GM18519 (cell line): ENCODE data around the gene PLEKHG2.
A peak's percentile ranks its signal among the peaks of the same experiment; 100 is the strongest.

Experiments
- ATAC-seq: cut with Tn5 transposase; IDR thresholded peaks from one replicate; pipeline ENCODE4 v1.9.1; 2021; ENCODE audit warnings: mild to moderate bottlenecking, moderate library complexity; ENCODE audit not compliant: unreplicated experiment, low FRiP score

The PLEKHG2 gene

DNA sequence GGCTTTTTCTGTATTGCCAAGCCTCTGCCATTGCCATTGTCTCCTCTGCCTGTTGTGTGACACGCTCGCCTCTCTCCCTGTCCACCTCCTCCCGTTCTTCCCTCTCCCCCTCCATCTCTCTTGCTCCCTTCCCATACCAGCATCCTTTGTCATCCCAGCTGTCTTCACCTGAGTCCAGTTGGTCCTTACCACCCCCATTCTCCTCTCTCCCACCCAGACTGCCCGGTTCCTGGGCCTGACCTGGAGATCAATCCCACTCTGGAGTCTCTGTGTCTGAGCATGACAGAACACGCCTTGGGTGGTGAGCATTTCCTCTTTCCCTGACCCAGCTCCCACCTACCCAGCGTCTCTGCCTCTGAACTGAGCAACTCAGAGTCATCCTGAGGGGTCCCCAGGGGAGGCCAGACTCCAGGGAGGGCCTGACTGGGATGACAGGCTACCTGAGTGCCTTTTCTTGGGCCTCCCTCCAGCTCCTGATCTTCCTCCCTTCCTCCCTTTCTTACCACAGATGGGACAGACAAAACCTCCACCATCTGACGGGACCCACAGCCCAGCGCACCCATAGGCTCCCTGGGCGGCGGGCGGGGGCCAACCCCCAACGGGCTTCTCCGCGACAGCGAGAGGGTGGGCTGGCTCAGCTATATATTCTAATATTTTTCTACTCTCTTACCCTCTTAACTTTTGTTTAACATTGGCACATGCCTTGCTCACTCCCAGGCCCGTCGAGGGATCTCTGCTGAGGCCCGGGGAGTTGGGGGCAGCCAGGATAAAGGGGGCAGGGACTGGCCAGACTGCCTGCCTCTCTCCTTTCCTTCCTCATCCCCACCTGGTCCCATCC is 29.3 kb upstream of the PLEKHG2 start:
- ATAC-seq: no peak

DNA sequence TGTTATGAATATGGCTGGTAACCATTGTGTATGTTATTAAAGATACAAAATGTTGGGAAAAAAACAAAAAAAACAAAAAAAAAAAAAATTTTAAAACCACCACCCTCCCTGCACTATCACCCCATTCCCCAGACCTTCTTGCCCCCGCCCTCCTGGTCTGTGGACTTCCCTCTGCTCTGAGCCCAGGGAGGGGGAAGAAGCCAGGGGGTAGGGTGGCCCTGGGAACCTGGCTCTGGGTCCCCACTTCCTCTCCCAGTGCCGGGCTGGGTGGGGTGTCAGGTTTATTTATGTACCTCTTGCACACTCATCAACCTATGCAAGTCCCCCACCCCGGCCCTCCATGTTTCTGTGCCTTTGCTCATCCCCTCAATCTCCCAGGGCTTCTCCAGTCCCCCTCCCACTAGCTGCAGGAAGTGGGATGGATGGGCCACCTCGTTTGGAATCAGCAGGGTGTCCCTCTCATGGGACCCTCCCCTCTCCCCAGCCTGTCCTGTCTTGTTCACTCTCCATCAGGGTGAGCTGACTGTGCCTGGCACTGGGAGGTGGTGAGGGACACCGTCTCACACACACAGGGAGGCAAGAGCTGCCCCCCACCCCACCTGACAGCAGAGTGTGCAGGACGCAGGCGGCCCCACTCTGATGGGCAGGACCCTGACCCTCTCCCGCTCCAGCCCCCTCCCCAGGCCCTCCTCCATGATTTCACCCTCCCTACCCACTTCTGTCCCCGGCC is 27.5 kb upstream of the PLEKHG2 start:
- no peak for ATAC-seq

DNA sequence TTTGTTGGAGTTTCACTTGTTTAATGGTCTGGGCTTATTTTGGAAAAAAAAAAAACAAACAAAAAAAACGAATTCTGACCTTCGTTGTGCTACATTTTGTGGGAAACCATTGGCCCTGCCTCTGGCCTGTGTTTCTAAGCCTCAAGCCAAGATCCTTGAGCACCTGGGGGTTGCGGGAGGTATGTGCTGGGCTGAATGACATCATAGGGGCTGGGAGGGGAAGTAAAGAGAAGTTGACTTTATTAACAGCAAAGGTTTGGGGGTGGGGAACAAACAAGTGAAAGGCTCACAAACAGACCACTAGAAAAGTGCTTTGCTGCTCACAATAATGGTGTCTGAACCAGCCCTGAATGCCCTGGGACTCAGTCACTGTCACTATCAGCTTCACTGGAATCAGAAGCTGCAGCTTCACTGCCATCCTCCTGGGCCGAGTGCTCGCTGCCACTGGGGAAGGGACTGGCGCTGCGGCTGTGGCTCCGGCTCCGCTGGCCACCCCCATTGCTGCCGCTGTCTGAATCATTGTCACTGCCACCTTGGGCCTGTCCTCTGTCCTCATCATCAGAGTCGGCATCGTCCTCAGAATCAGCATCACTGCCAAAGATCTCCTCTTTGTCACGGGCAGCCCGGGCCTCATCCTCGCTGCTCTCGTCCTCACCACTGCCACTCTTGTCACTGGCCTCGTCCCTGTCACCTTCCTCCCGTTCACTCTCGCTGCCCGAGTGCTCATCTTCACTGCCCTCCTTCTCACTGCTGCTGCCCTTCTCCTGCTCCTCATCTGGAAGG is 26.6 kb upstream of the PLEKHG2 start:
- no peak for ATAC-seq

DNA sequence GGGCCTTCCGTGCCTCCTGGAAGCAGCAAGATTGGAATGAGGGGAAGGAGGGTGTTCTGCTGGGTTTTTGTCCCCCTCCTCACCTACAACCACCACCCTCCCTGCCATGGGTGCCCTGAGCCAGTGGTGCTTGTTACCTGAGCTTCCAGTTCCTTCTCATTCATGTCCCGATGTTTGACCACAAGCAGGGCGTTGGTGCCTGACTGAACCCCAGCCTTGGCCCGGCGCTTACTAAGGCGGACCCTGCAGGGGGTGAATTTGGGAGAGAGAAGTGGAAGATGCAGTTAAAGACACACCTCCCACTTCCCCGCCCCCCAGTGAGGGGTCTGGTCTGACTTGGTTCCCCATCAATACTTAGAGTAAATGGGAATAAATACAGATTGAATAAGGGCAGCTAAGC is 25.9 kb upstream of the PLEKHG2 start:
- no peak for ATAC-seq

DNA sequence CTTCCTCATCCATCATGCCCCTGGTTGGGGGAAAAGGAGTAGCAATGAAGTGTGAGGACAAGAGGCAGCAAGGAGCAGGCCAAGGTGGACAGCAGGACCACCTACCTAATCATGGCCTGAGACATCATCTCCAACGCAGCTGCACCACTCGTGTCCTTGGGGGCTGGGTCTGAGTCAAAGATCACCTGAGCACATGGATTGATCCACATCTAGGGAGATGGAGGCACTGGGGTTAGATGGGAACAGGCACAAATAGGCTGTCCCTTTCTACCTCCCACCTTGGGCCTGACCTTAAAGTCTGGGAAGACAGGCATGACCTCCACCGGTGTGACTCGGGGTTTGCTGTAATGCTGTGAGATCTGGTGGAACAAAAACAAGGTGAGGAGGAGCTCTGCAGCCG is 23.8 kb upstream of the PLEKHG2 start:
- ATAC-seq: no peak

DNA sequence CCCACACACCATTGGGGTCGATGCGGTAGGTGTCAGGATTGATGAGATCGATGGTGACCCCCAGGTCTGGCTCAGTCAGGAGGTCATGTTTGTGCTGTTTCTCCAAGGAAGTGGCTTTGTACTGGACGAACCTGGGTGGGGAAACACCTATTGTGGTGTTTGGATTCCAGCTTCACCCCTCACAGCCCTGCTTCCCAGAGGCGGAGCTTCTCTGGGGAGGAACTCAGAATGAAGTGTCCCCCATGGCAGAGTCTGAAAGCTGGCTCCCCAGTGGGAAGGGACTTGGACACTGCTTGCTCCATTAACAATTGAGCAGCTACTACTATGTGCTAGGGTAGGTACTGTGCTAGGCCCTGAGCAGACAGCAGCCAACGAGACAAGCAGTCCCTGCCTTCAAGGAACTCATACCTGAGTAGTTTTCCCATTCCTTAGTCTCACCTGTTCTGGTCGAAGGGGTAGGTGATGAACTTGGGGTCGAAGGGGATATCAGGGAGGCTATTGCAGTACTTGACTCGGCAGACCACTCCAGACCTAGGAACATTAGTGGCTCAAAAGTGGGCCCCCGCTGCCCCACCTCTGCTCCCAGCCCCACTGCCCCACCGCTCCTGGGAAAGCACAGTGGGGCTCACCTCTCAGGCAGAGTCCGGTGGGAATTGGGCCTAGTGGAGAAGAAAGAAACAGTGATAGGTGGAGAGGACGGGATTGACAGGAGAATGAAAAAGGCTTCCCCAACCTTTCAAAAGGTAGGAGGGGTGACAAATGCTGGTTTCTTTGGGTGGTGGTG is 22.6 kb upstream of the PLEKHG2 start:
- ATAC-seq: no peak

DNA sequence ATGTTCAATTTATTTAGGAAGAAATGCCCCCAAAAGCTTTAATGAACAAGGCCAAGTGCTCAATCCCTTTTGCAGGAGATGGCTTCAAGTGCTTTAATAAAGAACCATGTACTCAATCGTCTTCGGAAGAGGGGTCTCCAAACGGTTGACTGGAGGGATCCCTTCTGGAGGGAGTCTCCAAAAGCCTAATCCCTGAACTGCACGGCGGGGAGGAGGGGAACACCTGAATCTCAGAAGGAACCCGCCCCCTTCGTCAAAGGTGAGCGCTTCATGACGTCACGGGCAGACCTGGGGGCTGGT is 22.1 kb upstream of the PLEKHG2 start:
- no peak for ATAC-seq

DNA sequence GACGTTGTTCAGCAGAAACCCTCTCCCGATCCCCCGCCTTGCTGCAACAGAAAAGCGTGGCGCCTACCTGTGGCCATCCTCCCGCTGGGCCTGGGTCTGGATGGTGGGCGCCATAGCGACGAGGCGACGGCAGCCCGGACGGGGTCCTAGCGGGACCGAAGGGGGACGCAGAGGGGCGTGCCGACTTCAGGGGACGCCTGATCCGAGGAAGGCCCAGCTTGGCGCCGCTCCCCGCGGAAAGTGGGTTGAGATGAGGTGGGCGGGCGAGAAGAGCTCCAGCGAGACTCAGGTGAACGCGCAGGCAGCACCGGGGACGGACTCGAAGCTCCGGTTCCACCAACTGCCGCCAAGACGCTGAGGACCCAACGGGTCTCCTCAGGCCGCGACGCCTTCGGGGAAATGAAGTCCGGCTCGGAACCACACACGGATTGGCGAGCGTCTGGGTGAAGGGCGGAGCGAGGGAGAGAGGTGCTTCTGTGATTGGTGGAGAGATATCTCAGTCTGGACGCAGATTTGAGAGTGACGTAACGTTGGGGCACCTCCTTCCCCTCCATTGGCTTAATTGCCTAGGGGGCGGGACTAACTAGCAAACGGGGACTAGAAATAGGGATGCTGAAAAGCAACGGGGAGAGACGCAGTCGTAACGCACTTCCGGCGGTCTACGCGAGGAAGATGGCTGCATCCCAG is 21.6 kb upstream of the PLEKHG2 start, which contains the start of the genes MED29 and PAF1:
Gene MED29 (plus strand): TSS at position 628 of the 687 bp plus-strand sequence. CDS start 45 bp downstream, at position 673.
Gene PAF1 (minus strand): TSS at position 356 of the 687 bp plus-strand sequence. CDS start 242 bp downstream, at position 114.
- ATAC-seq: peak; percentile 70

DNA sequence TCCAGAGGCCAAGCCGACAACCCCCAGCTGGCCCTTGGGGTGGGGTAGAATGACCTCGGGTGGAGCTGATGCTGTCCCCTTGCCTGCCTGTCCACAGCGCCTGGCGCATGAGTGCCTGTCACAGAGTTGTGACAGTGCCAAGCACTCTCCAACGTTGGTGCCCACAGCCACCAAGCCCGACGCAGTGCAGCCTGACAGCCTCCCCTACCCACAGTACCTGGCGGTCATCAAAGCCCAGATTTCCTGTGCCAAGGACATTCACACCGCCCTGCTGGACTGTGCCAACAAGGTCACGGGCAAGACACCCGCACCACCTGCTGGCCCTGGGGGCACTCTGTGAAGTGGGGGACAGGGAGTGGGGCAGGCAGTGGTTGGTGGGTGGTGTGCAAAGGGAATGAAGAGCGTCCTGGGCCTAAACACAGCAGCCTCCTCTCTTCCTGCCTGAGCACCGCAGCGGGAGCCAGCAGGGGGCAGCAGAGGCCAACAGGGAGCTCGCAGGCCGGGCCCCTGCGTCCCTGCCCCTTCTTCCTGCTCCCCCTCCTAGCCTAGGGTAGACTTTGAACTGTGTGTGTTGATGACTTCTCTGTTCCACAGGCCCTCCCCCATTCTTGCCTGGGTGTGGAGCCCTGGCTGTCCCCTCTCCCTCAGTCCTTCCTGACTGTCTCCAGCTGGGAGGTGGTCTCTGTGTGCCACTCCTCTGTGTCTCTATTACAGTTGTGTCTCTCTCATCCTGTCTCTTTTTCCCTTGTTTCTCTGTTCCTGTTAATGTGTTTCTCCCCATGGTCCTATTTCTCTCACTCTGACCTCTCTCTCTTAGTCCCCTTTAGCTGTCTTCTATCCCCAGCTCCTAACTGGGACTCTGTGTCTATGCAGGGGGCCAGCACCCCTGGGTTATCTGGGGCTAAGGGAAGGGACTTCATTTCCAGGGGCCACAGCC is 14.8 kb upstream of the PLEKHG2 start:
- no peak for ATAC-seq

DNA sequence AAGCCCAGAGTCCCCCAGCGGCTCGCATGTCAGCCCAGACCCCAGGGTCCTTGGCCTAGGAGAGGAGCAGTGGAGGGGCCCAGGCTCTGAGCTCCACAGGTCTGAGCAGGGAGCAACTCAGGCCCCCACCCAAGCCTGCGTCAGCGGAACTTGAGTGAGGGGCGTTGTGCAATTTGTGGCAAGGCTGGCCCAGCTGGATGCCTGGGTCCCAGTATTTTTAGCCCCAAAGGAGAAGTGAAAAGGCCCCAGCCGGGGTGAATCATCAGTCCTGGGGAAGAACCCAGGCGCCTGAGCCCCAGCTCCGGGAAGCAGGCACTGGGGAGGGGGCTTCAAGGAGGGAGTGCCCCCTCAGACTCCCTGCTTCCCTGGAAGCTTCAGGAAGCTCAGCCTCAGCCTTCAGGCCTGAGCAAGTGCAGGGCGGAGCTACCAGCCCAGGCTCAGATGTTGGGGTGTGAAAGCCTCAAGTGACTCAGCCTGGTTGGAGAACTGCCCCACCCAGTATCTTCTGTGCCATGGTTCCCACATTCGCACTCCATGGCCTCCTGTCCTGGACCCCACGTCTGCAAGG is 14.1 kb upstream of the PLEKHG2 start:
- no peak for ATAC-seq

DNA sequence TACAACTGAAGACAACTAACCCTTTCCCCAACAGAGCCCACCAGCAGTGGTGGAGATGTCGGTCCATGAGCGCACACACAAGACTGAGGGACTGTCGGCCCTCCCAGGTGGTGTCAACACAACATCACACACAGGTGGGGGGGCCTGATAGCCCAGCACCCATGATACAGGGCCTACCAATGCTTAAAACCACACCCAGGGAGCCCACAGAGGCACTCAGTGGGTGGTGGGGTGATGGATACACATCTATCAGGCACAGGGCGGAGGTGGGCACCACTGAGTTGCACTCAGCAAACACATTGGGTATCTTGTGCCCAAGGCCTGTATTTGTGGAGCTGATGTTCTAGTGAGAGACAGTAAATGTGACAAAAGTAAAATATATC is 12.8 kb upstream of the PLEKHG2 start:
- ATAC-seq: no peak

DNA sequence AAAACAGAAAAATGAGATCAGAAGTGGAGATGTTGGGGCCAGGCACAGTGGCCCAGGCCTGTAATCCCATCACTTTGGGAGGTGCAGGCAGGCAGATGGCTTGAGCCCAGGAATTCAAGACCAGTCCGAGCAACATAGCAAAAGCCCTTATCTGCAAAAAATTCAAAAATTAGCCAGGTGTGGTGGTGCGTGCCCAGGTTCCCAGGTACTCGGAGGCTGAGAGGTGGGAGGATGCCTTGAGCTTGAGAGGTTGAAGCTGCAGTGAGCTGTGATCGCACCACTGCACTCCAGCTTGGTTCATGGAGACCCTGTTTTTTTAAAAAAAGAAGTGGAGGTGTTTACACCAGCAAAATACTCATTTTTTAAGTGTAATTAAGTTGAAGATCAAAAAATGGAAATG is 12.4 kb upstream of the PLEKHG2 start:
- no peak for ATAC-seq

DNA sequence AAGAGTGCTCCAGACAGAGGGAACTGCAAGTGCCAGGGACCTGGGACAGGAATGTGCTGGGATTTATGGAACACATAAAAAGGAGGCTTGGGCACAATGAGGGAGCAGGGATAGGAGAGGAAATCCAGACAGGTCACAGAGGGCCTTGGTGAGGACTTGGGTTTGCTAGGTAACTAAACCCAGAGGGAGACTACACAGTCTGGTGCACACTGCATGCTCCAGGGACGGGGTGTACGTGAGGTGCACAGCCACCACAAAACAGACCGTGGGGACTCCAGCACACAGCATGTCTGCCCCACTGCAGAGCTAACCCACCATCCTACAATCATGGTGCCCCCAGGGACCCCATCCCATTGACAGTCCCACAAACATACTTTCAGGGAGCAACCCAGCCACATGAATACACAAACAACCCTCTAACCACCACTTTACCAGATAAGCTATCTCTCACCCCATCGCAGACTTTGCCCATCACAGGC is 11.4 kb upstream of the PLEKHG2 start:
- no peak for ATAC-seq

DNA sequence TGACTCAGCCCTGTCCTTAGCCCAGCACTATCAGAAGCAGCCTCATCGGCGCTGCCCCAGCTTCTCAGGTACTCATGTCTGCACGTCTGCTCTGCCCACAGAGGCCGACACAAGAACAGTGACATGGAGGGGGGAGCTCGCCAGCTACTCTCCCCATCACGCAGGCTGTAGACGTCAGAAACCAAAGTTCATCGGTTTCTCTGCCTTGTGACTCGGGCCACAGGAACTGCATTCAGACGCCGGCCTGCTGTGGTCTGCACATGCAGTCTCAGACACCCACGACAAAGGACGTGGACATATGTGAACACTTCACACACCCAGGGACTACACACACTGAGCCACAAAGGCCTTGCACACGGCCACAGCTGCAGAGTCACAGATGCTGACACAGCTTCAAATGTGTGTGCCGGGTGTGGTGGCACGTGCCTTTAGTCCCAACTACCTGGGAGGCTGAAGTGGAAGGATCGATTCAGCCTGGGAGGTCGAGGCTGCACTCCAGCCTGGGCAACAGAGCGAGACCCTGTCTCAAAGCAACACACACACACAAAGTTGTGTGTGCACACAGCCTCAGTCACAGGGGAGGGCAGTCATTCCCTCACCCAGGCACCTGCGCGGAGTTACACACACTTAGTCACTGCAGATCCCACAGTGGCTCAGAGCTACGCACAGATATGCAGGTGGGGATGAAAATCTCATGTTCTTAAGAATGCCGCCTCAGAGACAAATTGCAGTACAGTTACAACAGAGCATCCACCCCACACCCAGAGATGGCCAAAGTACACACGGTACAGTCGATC is 10.7 kb upstream of the PLEKHG2 start:
- ATAC-seq: no peak

DNA sequence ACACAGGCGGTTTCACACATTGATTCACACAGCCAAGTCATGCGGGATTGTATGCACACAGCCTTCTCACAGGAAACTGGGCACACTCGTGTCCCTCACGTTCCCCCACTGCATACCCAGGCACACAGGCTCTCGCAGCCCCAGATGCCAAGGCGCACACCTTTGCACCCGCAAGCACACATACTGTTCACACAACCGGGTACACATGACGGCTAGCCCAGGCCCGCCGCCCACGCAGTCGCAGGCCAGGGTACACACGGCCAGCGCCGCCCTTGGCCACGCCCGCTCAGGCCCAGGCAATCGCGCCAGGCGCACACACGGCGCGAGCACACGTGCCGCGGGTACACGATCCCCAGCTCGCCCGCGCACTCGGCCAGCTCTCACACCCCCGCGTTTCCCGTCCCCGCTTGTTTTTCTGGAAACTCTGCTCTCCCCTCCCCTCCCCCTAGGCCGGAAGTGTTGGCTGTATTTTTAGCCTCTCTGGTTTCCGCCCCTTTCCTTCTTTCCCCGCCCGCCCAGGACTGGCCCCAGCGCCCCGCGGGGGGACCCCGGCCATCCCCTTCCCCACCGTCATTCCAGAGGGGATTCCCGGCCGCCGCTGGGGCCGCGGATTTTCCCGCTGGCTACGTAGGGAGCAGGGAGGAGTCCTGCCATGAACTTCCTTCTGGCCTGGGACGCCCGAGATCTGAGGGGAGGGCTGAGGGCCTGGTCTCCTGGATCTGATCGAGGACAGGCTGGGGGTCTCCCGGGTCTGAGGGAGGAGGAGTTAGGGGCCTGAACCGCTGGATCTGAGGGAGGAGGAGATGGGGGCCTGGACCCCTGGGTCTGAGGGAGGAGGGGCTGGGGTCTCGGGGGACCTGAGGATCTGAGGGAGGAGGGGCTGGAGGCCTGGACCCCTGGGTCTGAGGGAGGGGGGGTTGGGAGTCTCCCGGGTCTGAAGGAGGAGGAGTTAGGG is 9.8 kb upstream of the PLEKHG2 start:
- ATAC-seq: no peak
